Gastrocnemius medialis (tissue), 4 donors: Measurements from ENCODE around the gene SLC25A52.
A peak's percentile ranks its signal among the peaks of the same experiment; 100 is the strongest.

Experiments used
- CTCF ChIP-seq, 5 experiments: fragments of 450-650 bp in 3 of 5; fragments of 200-600 bp in 2 of 5; sonication (generic) in 2 of 5; IDR thresholded peaks in 4 of 5; conservative IDR thresholded peaks in 1 of 5; 1 replicate in 4 of 5; 2 replicates in 1 of 5; pipeline ENCODE4 v1.5.1; 2016 to 2019; ENCODE audit warnings: antibody characterized with exemption in 5 of 5, mild to moderate bottlenecking in 3 of 5, moderate library complexity in 3 of 5
- POLR2A ChIP-seq, 2 donors: fragments of 450-650 bp; IDR thresholded peaks; one replicate each; pipeline ENCODE4 v1.6.1; 2017; ENCODE audit warnings: antibody characterized with exemption in 2 of 2, mild to moderate bottlenecking in 2 of 2, moderate library complexity in 2 of 2

- TF ChIP-seq CTCF (IDR thresholded peaks at IDR 0.05 in 4 of 5, conservative IDR thresholded peaks at IDR 0.05 in 1 of 5) (peak; percentile 48 to 84 (median 66)), POLR2A (IDR thresholded peaks at IDR 0.05) (no peak)
Measured at GRCh38 chr18:31722369-31722957, 38.2 kb downstream of the SLC25A52 start.
